HG02610 (cell line): ENCODE measurements around the gene FBXW8.

Experiments used
- ATAC-seq: cut with Tn5 transposase; IDR thresholded peaks from one replicate; pipeline ENCODE4 v1.9.1; 2021; ENCODE audit warnings: mild to moderate bottlenecking, moderate library complexity; ENCODE audit not compliant: unreplicated experiment

FBXW8 gene

DNA sequence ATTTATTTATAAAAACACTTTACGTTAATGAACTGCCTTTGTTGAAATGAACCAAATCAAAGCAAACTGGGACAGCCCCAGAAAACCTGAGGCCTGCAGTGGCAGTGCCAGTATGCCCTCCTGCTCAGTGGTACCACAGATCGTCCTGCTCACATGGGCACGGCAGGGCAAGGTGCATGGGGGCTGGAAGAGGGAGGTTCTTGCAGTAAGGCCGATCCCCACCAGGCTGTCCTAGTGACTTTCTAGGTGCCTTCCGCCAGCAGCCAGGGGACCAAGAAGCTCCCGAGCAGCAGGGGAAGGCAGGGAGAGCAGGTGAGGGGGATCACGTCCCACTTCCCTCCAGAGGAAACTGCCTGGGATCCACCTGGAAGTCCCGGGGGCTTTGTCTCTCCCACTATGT lies 124.5 kb downstream of the FBXW8 start:
- ATAC-seq: no peak

DNA sequence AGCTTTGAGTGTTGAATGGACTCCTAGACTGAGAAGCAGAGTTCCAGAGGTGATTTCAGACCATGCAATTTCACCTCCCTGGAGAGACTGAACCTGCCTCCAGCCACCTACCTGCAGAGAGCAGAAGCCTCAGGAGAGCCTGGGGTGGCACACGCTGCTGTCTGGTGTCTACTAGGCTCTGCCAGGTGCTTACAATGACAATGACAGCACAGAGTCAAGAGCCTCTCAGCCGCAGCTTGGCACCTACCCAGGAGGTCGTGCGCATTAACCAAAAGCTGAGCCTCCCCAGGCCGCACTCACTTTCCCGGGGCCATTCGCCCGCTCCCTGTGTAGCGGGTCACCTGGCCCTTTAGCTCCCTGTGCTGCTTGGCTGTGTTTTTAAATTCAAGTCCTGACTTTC lies 125.3 kb downstream of the FBXW8 start:
- no peak for ATAC-seq

DNA sequence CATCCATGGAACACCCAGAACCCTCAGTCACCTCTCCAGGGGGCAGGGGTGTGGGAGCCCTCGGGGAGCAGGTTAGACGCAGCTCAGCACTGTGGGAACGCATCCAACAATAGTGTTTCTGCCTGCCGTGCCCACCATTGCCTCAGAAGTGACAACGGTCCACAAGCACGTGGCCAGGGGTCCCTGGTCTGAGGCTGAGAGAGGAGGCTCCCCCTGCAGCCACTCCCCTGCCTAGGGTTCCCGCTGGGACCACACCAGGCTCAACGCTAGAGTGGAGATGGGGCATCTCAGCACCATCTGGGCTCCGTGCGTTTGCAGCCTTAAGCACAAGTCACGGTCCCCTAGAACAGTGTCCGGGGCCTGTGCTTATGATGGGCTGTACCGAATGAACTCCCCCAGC lies 125.8 kb downstream of the FBXW8 start:
- no peak for ATAC-seq

DNA sequence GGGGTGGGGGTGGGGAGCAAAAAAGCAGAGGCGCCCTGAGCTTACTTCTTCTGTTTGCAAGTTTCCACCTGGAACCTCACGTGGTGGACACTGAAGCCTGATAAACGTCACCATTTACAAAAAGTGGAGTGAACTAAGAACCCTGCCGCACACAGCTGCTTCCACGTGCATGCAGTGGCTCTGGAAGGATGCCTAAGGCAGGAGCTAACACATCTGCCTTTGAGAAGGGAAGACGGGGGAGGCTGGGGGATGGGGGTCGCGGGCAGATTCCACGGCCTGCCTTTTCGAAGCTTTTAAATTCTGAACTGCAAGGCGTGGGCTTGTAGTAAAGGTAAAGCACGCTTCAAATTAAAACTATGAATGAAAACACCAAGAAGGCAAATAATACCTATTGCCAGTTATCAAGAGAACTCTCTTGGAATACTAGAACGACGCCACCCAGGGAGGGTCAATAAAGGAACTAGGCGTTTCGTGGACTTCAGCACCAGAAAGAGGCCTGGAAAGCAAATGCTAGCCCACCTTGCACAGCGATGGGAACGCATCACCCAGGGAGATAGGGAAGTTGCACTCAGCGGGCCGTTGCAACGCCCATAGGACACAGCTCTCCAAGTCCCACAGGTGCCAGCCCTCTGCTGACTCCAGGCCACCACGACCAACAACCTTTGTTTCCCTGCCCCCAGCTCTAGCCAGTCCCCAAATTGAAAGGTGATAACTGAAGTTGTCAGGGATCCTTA lies 126.7 kb downstream of the FBXW8 start:
- ATAC-seq: no peak

DNA sequence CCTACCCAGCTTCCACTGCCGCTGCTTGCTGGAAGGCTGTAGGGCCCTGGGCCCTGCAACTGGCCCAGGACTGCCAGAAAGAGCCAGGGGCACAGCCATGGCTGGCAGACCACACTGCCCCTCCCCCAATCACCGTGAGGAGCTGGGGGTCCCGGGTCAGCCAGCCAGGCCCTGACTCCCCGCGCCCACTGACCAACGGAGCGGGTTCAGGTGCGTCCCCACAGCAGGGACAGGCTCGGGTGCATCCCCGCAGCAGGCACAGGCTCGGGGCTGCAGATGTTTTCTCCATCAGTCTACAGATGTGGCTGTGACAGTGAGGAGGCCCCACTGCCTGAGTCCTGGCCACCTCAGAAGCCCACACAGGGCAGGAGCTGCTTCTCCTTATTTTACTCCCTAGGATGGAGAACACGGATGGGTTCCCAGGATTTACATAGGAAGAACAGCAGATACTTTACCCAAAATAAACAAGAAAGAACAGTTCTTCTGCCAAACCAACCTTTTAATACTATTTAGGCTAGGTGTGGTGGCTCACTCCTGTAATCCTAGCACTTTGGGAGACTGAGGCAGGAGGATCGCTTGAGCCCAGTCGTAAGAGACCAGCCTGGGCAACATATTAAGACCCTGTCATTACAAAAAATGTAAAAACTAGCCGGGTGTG lies 127.4 kb downstream of the FBXW8 start:
- no peak for ATAC-seq

DNA sequence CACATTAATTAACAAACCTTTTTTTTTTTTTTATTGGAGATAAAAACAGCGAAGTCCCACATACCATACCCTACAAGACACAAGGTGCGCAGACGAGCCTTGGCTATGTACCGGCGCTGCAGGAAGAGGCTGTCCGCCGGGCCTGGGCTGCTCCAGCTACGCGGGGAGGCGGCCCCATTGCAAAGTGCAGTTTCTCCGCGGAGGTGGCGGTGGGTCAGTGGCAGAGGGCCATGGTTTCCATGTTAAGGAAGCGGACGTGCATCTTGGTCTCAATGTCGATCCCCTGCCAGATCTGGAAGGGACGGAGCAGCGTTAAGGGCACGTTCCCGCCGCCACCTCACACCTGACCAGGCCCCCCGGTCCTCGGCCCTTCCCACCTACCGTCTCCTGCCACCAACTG lies 128.2 kb downstream of the FBXW8 start:
- ATAC-seq: no peak

DNA sequence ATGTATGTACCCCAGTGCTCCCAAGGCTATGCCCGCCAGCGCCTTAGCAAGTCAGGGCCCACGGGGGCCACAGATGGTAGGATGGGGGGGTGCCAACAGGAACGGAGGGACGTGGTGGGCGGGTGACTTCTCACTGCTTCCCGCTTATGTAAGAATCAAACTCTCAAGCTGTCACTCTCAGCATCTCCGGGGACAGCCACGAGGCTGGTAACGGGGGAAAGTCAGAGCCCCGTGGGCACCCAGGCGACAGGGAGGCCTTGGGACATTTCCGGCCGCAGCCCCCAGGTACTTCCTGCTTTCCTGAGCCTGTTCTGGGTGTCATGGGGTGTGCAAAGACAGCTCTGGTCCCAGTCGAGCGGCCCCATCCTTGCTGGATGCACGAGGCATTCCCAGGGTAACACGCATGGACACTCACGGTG lies 129.2 kb downstream of the FBXW8 start:
- ATAC-seq: no peak

DNA sequence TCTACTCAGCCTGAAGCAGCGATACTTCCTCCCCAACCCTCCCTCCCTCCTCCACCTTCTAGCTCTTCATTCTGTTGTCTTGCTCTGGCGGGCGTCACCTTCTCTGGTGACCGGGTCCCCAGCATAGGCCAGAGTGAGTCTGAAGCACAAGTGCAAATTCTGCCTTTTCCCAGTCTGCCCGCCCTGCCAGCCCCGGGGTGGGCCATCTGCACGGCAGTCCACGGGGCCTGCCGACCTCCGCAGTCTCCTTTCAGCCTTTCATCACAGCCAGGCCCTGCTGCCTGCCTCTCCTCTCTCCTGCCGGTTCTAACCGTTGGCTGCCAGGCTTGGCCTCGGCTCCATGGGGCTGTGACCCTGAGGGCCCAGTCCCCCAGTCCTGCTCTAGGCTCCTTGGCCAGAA lies 129.7 kb downstream of the FBXW8 start:
- ATAC-seq: no peak

DNA sequence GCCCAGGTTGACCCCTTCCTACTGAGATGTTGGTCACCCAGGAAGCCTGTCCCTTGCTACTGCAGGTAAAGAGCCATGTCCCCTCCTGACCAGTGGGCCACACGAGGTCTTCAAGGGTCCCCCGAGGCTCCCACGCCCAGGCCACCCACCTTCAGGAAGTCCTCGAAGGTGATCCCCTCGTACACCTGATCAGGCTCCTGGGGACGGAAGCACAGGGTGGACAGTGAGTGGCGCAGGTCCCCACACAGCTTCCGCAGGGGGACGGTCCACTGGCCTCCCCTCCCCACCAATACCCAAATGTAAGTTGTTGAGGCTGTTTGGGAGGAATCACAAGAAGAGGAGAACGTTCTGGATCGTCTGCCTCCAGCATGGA lies 131.0 kb downstream of the FBXW8 start:
- no peak for ATAC-seq

DNA sequence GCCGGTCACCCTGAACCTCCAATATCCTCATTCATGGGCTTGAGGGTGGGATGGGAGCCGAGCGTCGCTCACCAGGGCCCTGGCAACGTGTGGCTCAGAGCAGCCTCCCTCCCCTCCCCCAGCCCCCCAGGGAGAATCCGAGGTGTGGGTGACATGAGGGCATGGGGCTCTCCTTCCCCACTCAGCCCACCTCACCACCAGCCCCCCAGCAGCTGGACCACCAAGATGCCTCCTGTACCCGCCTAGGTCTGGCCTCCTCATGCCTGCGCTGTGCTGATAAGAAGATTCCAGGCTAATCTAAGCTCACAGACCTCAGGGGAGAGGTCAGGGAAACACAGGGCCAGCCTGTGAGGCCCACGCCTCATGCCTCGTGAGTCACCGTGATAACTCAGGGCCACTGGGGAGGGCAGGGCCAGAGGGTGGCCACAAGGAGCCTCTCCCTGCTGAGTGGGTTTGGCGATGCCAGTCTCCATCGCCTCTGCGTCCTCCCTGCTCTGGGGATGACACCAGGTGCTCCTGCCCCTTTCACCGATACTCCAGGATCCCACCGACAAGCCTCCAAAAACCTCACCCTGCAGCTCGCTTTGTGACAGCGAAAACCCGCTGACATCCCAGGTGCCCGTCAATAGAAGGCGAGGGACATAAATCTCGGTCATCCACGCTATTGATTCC lies 131.6 kb downstream of the FBXW8 start:
- no peak for ATAC-seq

DNA sequence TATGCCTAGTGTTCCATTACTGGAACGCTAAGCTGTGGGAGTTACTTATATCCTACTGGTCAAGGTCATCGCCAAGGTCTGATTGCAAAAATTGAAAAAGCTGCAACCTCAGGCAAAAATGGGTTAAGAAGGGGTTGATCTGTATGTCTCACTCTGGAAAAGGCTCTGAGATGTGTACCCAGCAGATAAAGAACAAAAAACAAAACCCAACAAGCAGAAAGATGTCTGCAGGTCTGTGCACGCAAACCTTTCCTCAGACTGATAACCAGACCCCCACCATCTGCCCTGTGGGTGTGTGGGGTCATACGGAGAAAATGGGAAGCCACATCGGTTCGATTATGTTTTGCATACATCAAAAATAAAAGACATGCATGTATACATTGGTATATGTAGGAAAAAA lies 132.1 kb downstream of the FBXW8 start:
- no peak for ATAC-seq

DNA sequence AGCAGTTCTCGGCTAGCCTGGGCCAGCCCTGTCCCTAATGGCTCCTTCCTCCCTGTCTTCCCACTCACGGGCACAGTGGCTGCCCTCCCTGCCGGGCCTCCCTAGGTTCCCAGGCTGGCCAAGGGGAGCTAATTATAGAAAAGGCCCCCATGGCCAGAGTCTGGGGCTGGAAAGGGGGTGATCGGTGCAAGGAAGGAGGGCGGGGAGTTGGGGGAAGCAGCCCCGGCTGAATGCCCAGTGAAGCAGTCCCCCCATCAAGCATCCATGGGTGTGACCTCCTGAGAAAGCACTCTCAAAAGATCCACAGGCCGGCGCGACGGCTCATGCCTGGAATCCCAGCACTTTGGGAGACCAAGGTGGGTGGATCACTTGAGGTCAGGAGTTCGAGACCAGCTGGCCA lies 133.6 kb downstream of the FBXW8 start:
- ATAC-seq: no peak

DNA sequence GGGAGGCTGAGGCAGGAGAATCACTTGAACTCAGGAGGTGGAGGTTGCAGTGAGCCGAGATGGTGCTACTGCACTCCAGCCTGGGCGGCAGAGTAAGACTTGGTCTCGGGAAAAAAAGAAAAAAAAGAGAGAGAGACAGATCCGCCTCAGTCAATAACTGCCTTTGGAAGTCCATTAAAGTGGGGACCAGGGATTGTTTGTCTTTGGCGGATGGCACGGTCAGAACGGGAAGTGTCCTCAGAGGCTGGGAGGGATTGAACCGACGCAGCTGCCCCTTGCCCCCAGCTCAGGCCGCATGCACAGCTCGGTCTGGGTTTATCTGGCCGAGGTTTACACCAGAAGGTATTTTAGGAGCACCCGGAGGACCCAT lies 134.0 kb downstream of the FBXW8 start:
- ATAC-seq: no peak

DNA sequence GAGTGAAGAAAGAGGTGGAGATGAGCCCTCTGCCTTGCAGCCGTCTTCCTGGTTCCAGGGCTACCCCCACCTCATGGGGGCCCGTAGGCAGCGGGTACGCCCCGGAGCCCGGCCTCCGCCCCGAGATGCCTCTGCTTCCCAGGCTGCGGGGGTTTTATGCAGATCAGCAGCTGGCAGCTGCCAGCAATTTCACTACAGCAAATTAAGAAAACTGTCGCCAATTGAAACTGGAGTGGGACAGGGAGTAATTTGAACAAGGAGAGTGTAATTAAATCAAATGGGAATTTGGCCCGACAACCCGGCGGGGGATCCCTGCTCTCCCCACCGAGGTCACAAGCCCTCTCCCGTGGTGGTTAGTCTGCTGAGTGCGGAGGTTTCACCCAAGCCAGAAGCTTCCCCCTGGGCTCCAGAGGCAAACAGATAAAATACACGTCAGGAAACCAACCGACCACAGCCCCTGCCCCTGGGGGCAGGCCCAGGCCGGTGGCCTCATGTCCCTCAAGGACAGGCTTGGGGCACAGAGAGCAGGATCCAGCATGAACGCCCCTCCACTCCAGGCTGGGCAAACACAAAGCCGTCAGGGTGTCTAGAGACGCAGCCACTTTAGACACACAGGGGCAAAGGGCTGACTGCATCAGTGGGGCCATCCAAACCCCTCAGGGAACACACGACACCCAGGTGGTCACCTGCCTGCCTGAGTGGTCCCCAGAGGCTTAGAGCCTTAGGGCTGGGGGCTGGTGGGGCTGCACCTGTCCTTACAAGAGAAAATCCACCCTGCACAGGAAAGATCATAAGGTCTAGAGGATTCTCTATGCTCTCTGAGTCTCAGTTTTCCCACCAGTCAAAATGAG lies 134.6 kb downstream of the FBXW8 start:
- ATAC-seq: no peak

DNA sequence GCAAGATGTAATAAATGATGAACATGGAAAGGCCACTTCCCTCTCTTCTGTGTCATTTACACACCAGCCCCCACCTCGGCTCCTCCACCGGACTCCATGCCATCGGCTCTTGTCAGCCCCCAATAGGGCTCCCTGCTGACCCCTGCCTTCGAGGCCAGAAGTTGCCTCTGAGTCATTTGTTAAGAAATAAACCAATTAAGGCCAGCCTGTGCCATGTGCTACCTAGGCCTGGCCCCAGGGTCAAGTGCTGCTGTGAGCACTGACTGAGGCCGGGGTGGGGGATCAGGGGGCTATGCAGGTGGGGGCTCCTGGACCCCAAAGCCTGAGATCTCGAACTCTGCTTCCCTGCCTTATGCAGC lies 135.2 kb downstream of the FBXW8 start:
- no peak for ATAC-seq

DNA sequence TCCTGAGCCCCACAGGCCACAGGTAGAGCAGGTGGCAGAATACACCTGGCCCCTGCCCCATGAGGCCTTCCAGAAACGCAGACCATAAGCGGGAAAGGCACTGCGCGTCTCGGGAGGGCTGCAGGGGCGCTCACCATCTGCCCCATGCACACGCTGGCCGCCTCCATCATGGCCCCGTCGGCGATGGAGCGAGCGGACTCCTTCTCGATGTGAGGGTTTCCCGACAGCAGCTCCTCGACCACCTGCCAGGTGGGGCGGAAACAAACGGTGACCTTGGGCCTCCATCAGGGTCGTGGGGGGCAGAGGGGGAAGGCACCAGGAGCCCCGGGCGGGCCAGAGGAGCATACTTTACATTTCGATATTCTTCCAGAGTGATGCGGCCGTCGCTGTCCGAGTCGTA lies 135.7 kb downstream of the FBXW8 start:
- ATAC-seq: no peak

DNA sequence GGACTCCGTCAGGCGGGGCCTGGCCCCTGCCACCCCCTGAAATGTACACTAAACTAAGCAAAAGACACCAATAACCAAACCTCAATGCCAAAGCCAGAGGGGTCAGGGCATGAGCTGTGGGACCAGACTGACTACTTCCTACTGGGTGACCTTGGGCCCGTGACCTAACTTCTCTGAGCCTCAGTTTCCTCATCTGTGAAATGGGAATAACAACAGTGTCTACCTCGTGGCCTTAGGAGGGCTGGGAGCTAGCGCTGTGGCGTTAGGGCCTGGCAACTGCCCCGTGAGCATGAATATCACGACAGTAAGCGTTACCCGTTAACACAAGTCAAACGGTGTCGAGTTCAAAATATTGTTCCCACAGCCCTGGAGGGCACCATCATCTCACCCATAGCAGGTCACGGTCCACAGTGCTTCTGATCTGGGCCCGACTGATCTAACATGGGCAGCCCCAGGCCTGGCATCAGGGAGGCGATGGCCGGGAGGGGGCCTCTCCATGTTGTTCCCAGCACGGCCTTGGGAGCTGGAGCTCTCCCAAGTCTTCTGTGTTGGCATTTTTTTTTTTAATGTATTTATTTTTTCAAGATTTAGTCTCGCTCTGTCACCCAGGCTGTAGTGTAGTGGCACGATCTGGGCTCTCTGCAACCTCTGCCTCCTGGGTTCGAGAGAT lies 136.2 kb downstream of the FBXW8 start:
- no peak for ATAC-seq

DNA sequence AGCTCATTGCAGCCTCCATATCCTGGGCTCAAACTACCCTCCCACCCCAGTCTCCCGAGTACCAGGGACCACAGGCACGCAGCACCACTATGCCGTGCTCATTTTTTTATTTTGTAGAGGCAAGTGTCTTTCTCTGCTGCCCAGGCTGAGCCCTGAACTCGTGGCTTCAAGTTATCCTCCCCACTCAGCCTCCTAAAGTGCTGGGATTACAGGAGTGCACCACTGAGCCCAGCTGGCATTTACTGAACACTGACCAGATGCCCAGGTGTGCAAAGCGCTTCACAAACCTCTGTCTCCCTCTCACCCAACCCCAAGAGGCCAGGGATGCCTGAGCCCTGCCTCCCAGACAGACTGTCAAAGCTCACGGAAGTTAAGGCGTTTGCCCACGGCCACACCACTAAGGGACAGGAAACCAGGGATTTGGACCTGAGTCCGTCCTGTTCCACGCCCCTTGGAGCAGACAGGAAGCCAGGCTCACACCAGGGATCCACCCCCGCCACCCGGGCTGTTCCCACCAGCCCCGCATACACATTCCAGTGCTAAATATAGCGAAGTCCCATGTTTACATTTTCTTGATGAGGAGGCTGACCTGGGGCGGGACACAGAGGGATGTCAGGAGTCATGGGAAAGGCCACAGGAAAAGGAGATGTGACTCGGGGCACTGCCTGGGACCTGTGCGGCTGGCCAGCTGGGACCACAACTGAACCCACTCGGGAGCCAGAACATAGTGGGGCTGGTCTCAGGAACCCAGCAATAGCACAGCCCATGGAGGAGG lies 137.2 kb downstream of the FBXW8 start:
- ATAC-seq: no peak

DNA sequence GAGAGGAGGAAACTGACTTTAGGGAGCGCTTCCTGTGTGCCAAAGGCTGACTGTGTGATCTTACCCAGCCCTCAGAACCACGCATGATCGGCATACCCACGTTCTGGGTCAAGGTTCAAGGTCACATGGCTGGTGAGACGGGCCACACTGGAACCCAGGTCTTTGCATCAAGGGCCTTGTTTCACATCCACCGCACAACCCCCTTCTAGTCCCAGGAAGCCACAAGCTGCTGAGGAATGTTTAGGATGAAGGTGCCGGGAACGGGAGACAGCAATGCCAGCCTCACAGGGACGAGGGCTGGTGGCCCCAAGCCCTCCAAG lies 137.8 kb downstream of the FBXW8 start:
- ATAC-seq: no peak

DNA sequence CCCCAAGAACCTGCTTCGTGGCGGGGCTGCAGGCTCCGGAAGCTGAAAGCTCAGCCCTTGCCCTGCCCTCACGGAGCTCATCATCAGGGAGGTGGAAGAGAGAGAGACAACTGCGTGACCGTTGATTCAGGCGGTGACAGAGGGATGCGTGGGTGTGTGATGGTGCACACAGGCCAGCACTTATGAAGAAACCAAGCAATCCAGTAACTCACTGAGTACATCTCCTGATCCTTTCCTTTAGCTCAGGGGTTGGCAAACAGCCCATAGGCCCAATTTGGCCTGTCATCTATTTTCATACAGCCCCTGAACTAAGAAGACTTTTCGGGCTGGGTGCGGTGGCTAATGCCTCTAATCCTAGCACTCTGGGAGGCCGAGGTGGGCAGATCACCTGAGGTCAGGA lies 138.5 kb downstream of the FBXW8 start:
- ATAC-seq: no peak
